HPDE6-E6E7 (cell line): ENCODE data around the gene MPV17L2.
A peak's percentile ranks its signal among the peaks of the same experiment; 100 is the strongest.
"Not testable (repeated sequence)": the region's sequence is repeated elsewhere in the genome, so short reads cannot be mapped to it uniquely, and the experiment has no call there.

Experiments used
- DNase-seq: peaks from one replicate; pipeline ENCODE4 v3.0.0; 2011; ENCODE audit warnings: missing footprints; ENCODE audit errors: extremely low spot score

The MPV17L2 gene

GRCh38 chr19:18192673-18193387 lies at the start of gene MPV17L2:
Gene MPV17L2, plus strand, starts transcription at chr19:18193218. Its CDS starts 64 bp downstream, at chr19:18193282.
- peak; percentile 92 for DNase-seq

DNA sequence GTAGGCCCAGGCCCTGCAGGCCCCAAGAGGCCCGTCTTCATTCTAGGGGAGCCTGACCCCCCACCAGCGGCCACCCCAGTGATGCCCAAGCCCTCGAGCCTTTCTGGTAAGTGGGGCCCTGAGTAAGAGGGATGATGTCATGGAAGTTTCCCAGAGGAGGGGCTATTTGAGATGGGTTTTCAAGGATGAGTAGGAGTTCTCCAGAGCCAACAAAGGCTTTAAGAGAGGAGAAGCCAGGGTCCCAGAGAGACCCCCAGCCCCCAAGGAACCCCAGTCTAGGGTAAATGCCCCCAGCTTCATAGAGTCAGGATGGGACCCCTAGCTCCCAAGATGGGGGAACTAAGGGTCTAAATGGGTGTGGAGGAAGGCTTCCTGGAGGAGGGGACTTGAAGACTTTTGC lies 49.1 kb upstream of the MPV17L2 start:
- no peak for DNase-seq

GRCh38 chr19:18144361-18144760 lies 48.7 kb upstream of the MPV17L2 start:
- DNase-seq: no peak

- no peak for DNase-seq
Observed at GRCh38 chr19:18144906-18145305, 48.1 kb upstream of the MPV17L2 start.

DNA sequence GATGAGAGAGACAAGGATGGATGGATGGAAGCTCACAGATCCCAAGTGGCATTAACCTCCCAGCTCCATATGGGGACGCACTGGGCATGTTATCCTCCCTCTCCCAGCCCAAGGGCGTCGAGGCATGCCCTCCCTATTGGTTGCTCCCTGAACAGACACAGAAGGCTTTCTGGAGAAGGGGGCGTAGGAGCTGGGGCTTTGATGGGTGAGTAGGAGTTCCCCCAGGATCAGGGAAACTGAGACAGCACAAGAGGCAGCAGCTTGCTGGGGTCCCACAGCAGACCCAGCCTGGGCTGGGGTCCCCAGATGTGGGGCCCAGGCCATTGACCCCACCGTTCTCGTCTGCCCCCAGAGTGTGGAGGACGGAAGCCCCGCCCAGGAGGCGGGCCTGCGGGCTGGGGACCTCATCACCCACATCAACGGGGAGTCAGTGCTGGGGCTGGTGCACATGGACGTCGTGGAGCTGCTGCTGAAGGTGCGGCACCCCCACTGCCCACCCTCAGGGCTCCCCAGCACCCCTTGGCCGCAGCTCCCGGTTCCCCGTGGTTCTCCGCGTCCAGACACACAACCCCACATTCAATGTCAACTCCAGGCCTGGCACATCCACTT lies 47.5 kb upstream of the MPV17L2 start:
- no peak for DNase-seq

DNA sequence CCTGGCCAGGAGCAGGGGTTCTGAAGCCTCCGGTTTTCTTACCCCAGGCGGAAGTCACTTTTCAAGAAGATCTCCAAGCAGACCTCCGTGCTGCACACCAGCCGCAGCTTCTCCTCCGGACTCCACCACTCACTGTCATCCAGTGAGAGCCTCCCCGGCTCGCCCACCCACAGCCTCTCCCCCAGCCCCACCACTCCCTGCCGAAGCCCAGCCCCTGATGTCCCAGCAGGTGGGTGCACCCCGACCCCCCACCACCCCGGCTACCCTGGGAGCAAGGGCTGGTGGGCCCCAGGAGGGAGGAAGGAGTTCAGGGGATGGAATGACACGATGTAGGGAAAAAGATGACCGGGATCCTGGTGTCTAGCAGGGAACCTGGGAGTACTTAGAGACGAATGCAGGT lies 45.6 kb upstream of the MPV17L2 start:
- DNase-seq: no peak

- no peak for DNase-seq
Observed at GRCh38 chr19:18149596-18149975, 43.4 kb upstream of the MPV17L2 start.

DNA sequence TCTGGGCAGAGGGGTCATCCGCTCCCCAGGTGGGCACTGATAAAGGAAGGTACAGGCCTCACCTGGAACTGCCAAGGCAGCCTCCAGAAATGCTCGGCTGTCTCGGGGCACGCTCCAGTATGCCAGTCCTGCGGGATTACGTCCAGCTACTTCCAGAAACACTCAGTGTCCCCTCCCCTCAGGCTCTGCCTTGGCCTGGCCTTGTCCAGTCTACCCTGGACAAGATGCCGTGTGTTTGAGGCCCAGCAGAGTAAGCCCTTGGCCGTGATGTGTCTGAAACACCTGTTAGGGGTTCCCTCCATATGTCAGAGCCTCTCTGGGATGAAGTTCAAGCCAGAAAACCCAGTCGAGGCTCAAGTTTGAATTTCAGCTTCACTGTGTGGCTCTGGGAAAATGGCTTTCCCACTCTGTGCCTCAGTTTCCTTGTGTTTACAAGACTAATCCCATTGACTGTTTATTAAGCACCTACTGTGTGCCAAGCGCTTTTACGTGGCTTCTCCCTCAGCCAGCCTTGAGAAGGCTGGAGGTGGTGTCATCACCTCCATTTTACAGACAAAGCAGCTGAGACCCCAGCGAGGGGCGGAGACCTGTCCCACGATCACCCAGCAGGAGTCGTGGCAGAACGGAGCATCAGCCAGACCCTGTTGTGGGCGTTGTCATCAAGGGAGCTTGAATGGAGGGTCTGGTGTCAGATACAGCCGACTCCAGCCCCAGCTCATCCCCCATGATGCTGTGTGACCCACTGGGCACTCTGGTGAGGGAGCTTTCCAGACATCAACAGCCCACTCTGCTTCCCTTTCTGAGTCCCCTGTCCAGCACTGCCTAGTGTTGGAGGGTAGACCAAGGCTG lies 42.0 kb upstream of the MPV17L2 start:
- no peak for DNase-seq

- DNase-seq: peak; percentile 89
Observed at GRCh38 chr19:18152442-18152816, 40.6 kb upstream of the MPV17L2 start.

DNA sequence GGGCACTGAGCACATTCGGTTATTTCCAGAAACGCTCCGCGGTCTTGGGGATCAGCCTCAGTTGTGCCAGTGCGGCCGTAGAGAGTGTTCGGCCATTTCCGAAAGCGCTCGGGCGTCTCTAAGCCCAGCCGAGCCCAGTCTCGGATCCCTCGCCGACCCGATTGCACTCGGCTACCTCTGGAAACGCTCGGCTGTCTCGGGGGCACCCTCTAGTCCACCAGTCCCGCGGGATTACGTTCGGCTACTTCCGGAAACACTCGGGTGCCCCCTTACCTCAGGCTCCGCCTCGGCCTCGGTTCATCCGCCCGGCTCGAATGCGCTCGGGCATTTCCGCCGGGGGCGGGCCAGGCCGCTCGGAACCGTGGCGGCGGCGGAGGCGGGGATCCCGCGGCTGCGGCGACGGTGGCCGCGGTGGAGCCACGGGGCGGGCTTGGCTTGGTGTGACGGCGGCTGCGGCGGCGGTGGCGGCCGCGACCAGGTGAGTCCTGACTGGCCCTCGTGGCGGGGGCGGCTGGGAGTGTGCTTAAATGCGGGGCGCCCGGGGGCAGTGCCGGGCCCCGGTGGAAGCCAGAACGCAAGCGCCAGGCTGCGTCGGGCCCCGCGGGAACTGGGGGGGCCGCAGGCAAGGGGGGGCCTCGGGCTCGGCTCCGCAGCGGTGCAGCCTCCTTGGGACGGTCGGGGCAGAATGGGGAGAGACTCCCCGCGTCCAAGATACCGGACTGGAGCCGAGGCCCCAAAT lies 40.0 kb upstream of the MPV17L2 start, which contains the start of gene PIK3R2:
TSS of gene PIK3R2 (plus strand) at position 347 of the 739 bp plus-strand sequence. CDS start 2,717 bp downstream, outside the sequence.
- peak; percentile 98 for DNase-seq

- no peak for DNase-seq
Observed at GRCh38 chr19:18153556-18154134, 39.4 kb upstream of the MPV17L2 start.

DNA sequence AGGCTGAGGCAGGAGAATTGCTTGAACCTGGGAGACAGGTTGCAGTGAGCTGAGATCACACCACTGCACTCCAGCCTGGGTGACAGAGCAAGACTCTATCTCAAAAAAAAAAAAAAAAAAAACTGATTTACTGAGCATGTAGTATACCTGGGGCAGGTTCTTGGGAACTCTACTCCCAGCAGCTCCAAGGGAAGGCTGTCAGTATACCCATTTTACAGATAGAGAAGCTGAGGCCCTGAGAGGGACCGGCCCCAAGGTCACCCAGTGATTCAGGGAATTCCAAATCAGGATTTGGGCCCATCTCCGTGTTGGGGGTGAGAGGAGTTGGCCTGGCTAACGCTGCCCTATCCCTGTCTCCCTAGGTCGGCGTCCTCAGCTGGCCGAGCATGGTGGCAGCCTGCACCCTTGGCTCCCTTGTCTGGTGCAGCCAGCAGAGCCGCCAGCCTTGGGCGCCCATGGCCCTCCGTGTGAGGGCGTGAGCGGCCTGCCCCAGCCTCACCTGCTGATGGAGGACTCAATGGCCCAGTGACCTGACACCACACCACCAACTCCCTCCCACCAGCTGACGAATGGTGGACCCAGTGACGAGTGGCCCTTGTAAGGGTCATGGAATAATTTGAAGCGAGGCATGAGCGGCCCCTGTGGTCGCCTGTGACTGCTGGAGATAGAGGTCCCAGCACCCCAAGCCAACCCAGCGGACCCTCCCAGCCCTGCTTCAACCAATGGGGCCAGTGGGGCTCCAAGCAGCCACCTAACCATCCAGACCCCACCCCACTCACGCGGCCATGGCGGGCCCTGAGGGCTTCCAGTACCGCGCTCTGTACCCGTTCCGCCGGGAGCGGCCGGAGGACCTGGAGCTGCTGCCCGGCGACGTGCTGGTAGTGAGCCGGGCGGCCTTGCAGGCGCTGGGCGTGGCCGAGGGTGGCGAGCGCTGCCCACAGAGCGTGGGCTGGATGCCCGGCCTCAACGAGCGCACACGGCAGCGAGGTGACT lies 37.6 kb upstream of the MPV17L2 start:
- no peak for DNase-seq

- no peak for DNase-seq
Observed at GRCh38 chr19:18156268-18156667, 36.8 kb upstream of the MPV17L2 start.

GRCh38 chr19:18156841-18157464 lies 36.1 kb upstream of the MPV17L2 start:
- DNase-seq: peak; percentile 87

- DNase-seq: peak; percentile 92
Observed at GRCh38 chr19:18157465-18158063, 35.5 kb upstream of the MPV17L2 start.

DNA sequence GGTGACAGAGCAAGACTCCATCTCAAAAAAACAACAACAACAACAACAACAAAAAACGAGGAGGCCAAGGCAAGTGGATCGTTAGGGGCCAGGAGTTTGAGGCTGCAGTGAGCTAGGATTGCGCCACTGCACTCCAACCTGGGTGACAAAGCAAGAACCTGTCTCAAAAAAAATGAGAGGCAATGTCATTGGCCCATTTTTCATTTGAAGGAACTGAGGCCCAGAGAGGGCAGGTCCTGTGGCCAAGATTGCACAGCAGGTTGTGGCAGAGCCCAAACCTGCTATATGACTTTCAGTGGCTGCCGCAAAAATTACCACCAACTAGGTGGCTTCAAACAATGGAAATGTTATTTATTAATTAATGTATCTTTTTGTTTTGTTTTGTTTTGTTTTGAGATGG lies 34.6 kb upstream of the MPV17L2 start:
- DNase-seq: no peak

DNA sequence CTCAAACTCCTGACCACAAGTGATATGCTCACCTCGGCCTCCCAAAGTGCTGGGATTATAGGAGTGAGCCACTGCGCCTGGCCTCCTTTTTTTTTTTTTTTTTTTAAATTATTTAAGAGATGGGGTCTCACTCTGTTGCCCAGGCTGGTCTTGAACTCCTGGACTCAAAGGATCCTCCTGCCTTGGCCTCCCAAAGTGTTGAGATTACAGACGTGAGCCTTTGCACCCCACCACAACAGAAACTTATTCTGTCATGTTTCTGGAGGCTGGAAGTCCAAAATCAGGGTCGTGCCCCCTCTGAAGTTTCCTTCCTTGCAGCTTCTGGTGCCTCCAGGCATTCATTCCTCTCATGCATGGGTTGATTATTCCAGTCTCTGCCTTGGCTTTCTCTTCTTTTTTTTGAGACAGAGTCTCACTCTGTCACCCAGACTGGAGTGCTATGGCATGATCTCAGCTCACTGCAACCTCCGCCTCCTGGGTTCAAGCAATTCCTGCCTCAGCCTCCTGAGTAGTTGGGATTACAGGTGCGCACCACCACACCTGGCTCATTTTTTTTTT lies 33.9 kb upstream of the MPV17L2 start:
- not testable (repeated sequence) for DNase-seq

DNA sequence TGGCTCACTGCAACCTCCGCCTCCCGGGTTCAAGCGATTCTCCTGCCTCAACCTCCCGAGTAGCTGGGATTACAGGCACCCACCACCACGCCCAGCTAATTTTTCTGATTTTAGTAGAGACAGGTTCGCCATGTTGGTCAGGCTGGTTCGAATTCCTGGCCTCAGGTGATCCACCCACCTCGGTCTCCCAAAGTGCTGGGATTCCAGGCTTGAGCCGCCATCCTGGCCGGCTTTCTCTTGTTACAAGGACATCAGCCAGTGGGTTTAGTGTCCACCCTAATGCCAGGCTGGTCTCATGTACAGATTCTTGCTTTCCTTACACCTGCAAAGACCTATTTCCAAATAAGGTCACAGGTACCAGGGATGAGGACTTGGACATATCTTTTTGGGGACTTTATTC lies 33.2 kb upstream of the MPV17L2 start:
- no peak for DNase-seq

- DNase-seq: no peak
Observed at GRCh38 chr19:18160493-18160970, 32.5 kb upstream of the MPV17L2 start.
